CD14-positive monocyte (primary cell): Measurements from ENCODE around the gene KIF1A. TPM values are rescaled to one million over a fixed set of nuclear protein-coding genes. Genes with fewer than 3 reads are reported as not detected.

Source experiments
- DNase-seq, 3 donors: peaks; one replicate each; pipeline ENCODE4 v3.0.0-alpha.2; 2011 to 2022
- H2AFZ ChIP-seq: 2 replicates; pipeline ENCODE4 v1.6.0; 2012; ENCODE audit warnings: mild to moderate bottlenecking, low read depth, low read length, inconsistent platforms; ENCODE audit not compliant: insufficient read depth, poor library complexity, severe bottlenecking
- H3K27ac ChIP-seq, 2 donors: 1 replicate in 1 of 2; 2 replicates in 1 of 2; pipeline ENCODE4 v1.5.1; 2012 to 2013; ENCODE audit warnings: low read length in 2 of 2, control low read depth in 1 of 2, inconsistent platforms in 1 of 2, low read depth in 1 of 2, mild to moderate bottlenecking in 1 of 2
- H3K27me3 ChIP-seq, 2 donors: one replicate each; pipeline versions ENCODE4 v1.6.0 to v1.6.1; 2011 to 2013; ENCODE audit warnings: low read length in 2 of 2; ENCODE audit not compliant: control insufficient read depth in 2 of 2, insufficient read depth in 2 of 2
- H3K36me3 ChIP-seq, 2 donors: replicated peaks in 1 of 2; 1 replicate in 1 of 2; 2 replicates in 1 of 2; pipeline versions ENCODE4 v1.5.1 to v1.6.1; 2012 to 2013; ENCODE audit warnings: low read length in 2 of 2, control low read depth in 1 of 2, inconsistent platforms in 1 of 2, mild to moderate bottlenecking in 1 of 2; ENCODE audit not compliant: insufficient read depth in 2 of 2, control insufficient read depth in 1 of 2
- H3K4me1 ChIP-seq, 2 donors: 1 replicate in 1 of 2; 2 replicates in 1 of 2; pipeline versions ENCODE4 v1.5.1 to v1.6.1; 2012 to 2013; ENCODE audit warnings: low read length in 2 of 2, control low read depth in 1 of 2, inconsistent platforms in 1 of 2, mild to moderate bottlenecking in 1 of 2, moderate library complexity in 1 of 2; ENCODE audit not compliant: insufficient read depth in 2 of 2, control insufficient read depth in 1 of 2
- H3K4me2 ChIP-seq: replicated peaks from 2 replicates; pipeline ENCODE3; 2012; ENCODE audit warnings: low read length, moderate library complexity, mild to moderate bottlenecking; ENCODE audit not compliant: poor library complexity, severe bottlenecking; ENCODE audit errors: extremely low read depth
- H3K4me3 ChIP-seq, 3 experiments: fragments of 200-600 bp in 1 of 3; sonication (generic) in 1 of 3; replicated peaks in 1 of 3; 1 replicate in 2 of 3; 2 replicates in 1 of 3; pipeline ENCODE4 v1.5.1; 2011 to 2013; ENCODE audit warnings: low read length in 3 of 3, mild to moderate bottlenecking in 3 of 3, control low read depth in 2 of 3, low read depth in 2 of 3, inconsistent platforms in 1 of 3, moderate library complexity in 1 of 3
- H3K79me2 ChIP-seq: 2 replicates; pipeline ENCODE4 v1.6.0; 2012; ENCODE audit warnings: mild to moderate bottlenecking, control low read depth, inconsistent platforms, low read length, moderate library complexity; ENCODE audit not compliant: insufficient read depth
- H3K9ac ChIP-seq: 2 replicates; pipeline ENCODE4 v1.6.0; 2017; ENCODE audit warnings: low read length, mild to moderate bottlenecking; ENCODE audit not compliant: insufficient read depth, poor library complexity, severe bottlenecking
- H3K9me3 ChIP-seq, 2 donors: replicated peaks in 1 of 2; 1 replicate in 1 of 2; 2 replicates in 1 of 2; pipeline versions ENCODE4 v1.5.1 to v1.6.1; 2012 to 2013; ENCODE audit warnings: low read length in 2 of 2, control low read depth in 1 of 2; ENCODE audit not compliant: control insufficient read depth in 1 of 2, insufficient read depth in 1 of 2
- H4K20me1 ChIP-seq: 2 replicates; pipeline ENCODE4 v1.6.0; 2012; ENCODE audit warnings: mild to moderate bottlenecking, low read length, control low read depth, moderate library complexity; ENCODE audit not compliant: insufficient read depth
- H3K27ac Mint-ChIP-seq, 7 donors: one replicate each; pipeline ENCODE4 v1.8.0; 2020; ENCODE audit warnings: mild to moderate bottlenecking in 7 of 7, mixed read lengths in 7 of 7, moderate library complexity in 6 of 7, inconsistent platforms in 2 of 7
- H3K27me3 Mint-ChIP-seq, 3 donors: one replicate each; pipeline ENCODE4 v1.8.0; 2021 to 2022; ENCODE audit warnings: low read depth in 3 of 3, mild to moderate bottlenecking in 3 of 3, mixed read lengths in 3 of 3, moderate library complexity in 3 of 3, inconsistent platforms in 1 of 3
- H3K36me3 Mint-ChIP-seq, 2 donors: one replicate each; pipeline ENCODE4 v1.8.0; 2020; ENCODE audit warnings: mixed read lengths in 2 of 2, inconsistent platforms in 1 of 2, mild to moderate bottlenecking in 1 of 2
- H3K4me1 Mint-ChIP-seq: one replicate; pipeline ENCODE4 v1.8.0; 2020; ENCODE audit warnings: mild to moderate bottlenecking, mixed read lengths
- H3K4me3 Mint-ChIP-seq, 2 donors: one replicate each; pipeline ENCODE4 v1.8.0; 2020; ENCODE audit warnings: mild to moderate bottlenecking in 2 of 2, mixed read lengths in 2 of 2, moderate library complexity in 1 of 2
- H3K9me3 Mint-ChIP-seq, 7 donors: one replicate each; pipeline ENCODE4 v1.8.0; 2020 to 2022; ENCODE audit warnings: mixed read lengths in 7 of 7, mild to moderate bottlenecking in 6 of 7, moderate library complexity in 6 of 7, inconsistent platforms in 2 of 7
- CTCF ChIP-seq: fragments of 200-600 bp; IDR thresholded peaks from one replicate; pipeline ENCODE4 v1.8.0; 2022; ENCODE audit warnings: antibody characterized with exemption, mild to moderate bottlenecking
- WGBS: methylation state at CpG from one replicate; pipeline ENCODE4 v1.1.5; 2013; ENCODE audit warnings: missing lambda C conversion rate; ENCODE audit not compliant: insufficient coverage; 5-methylcytosine and 5-hydroxymethylcytosine counted together
- intact Hi-C, 2 donors: fragments of 100-400 bp; cut with micrococcal nuclease; formaldehyde crosslinking; loops; one replicate each; pipeline versions ENCODE4 v1.15.0 to v1.15.1; 2023
- polyA plus RNA-seq, 3 donors: library from polyadenylated mRNA; depleted of rRNA in 1 of 3; unstranded in 2 of 3; stranded (reverse) in 1 of 3; fragments of 300-500 nt in 2 of 3; fragments of >200 nt in 1 of 3; fragmentation: Illumina TruSeq in 2 of 3; gene quantifications; 1 replicate in 2 of 3; 2 replicates in 1 of 3; pipeline ENCODE4 v1.2.3, GENCODE V29; 2012 to 2021

KIF1A gene
- polyA plus RNA-seq, 3 donors: not detected

- H3K27me3 ChIP-seq: no peaks in the 10 kb centered on the region
- H3K9me3 ChIP-seq: peaks cover 0 to 12% of the 10 kb centered on the region in 2 donors
- no peaks in the 10 kb centered on the region for H3K79me2 ChIP-seq
- intact Hi-C loops: no loop called here
- Mint-ChIP-seq H3K4me3 (no peak overlapping the region), H3K27me3 (peaks cover 0 to 3% (median 1%) of the 10 kb centered on the region in 3 donors), H3K4me1 (no peaks in the 10 kb centered on the region), H3K36me3 (no peaks in the 10 kb centered on the region), H3K9me3 (peaks cover 0 to 3% (median 0%) of the 10 kb centered on the region in 7 donors), H3K27ac (no peak overlapping the region)
- no peaks in the 10 kb centered on the region for H3K4me1 ChIP-seq
- H4K20me1 ChIP-seq: no peaks in the 10 kb centered on the region
- H3K36me3 ChIP-seq: no peaks in the 10 kb centered on the region
- 87% methylated on average over 6 of the region's 8 CpGs for WGBS
- H3K9ac ChIP-seq: no peak overlapping the region
- no peak overlapping the region for H3K27ac ChIP-seq
- no peak overlapping the region for H3K4me2 ChIP-seq
- H2AFZ ChIP-seq: no peak overlapping the region
- DNase-seq: no peak
- TF ChIP-seq CTCF: no peak
- no peak overlapping the region for H3K4me3 ChIP-seq
Measured at GRCh38 chr2:240786355-240786841, 33.6 kb downstream of the KIF1A start.

DNA sequence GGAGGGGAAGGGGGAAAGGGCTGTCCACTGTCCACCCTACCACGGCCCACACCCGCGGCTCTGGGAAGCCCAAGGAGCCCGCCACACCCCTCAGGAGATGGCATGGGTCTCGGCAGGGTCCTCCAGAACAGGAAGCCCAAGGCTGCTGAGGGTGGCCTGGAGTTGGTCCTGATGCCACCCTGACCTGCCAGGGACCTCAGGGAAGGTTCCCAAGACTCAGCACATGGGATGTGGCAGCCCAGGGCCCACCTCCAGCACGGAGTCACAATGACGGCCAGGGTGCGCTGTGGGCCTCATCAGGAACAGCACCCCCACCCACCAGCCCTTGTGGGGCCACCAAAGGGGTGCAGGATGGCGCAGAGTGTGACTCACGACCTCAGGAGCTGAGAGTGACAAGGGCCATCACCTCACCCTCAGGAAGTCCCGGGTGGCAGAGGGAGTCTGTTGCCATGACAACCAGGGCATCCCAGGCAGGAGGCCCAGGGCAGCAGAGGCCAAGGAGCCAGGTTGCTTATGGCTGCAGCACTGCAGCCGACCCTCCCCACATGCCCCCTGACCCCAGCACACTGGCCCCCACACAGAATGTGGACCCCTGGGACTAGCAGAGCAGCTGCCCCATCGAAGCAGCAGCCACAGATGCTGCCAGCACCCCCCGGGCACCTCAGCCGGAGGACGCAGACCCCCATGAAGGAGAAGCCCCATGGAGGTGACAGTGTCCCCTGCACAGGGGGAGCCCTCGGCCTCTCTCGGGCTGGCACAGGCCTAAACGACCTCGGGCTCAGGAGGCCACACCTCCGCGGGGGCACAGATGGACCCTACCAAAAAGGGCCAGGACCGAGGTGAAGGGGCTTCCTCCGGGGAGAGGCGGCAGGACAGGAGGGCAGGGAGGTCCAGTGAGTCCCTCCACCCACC lies 34.3 kb downstream of the KIF1A start:
- 84% methylated on average over 22 of the region's 25 CpGs for WGBS
- Histone ChIP-seq H3K36me3 (no peaks in the 10 kb centered on the region), H3K4me1 (no peaks in the 10 kb centered on the region), H3K9ac (no peak overlapping the region), H3K27ac (no peak overlapping the region), H3K9me3 (peaks cover under 1 to 15% of the 10 kb centered on the region in 2 donors), H3K27me3 (no peaks in the 10 kb centered on the region), H4K20me1 (no peaks in the 10 kb centered on the region), H2AFZ (no peak overlapping the region), H3K4me2 (no peak overlapping the region), H3K4me3 (no peak overlapping the region), H3K79me2 (no peaks in the 10 kb centered on the region)
- no peak for TF ChIP-seq CTCF
- intact Hi-C loops: no loop called here
- Mint-ChIP-seq H3K27me3 (peaks cover 0 to 3% (median 1%) of the 10 kb centered on the region in 3 donors), H3K9me3 (peaks cover 0 to 3% (median 0%) of the 10 kb centered on the region in 7 donors), H3K36me3 (no peaks in the 10 kb centered on the region), H3K4me1 (no peaks in the 10 kb centered on the region), H3K4me3 (no peak overlapping the region), H3K27ac (no peak overlapping the region)
- DNase-seq: no peak
